Ovary (tissue), 9 donors: ENCODE results near the gene SNX7. TPM values are rescaled to one million over a fixed set of nuclear protein-coding genes. Genes with fewer than 3 reads are reported as not detected.

Experiments
- DNase-seq, 5 donors: peaks; one replicate each; pipeline ENCODE4 v3.0.0-alpha.2; 2019 to 2020
- H3K27ac ChIP-seq, 2 donors: fragments of 200-600 bp; one replicate each; pipeline versions ENCODE4 v1.5.1 to v1.8.0; 2019 to 2022
- H3K27me3 ChIP-seq: fragments of 200-600 bp; one replicate; pipeline ENCODE4 v1.8.0; 2022
- H3K36me3 ChIP-seq: fragments of 200-600 bp; sonication (generic); one replicate; pipeline ENCODE4 v1.5.1; 2019
- H3K4me1 ChIP-seq: one replicate; pipeline ENCODE4 v1.8.1; 2013; ENCODE audit warnings: mild to moderate bottlenecking, moderate library complexity; ENCODE audit not compliant: insufficient read depth
- H3K4me3 ChIP-seq: fragments of 200-600 bp; sonication (generic); one replicate; pipeline ENCODE4 v1.5.1; 2017
- H3K9me3 ChIP-seq, 2 donors: fragments of 200-600 bp in 1 of 2; sonication (generic) in 1 of 2; one replicate each; pipeline versions ENCODE4 v1.5.1 to v1.8.1; 2013 to 2019; ENCODE audit warnings: mild to moderate bottlenecking in 1 of 2, moderate library complexity in 1 of 2
- EP300 ChIP-seq: sonication (generic); formaldehyde crosslinking; IDR thresholded peaks from one replicate; pipeline ENCODE4 v1.6.1; 2017; ENCODE audit warnings: antibody characterized with exemption
- POLR2A ChIP-seq: fragments of 450-650 bp; IDR thresholded peaks from one replicate; pipeline ENCODE4 v1.6.1; 2017; ENCODE audit warnings: antibody characterized with exemption, mild to moderate bottlenecking, moderate library complexity
- WGBS, 3 donors: extraction: QIAGEN DNeasy Blood & Tissue Kit in 1 of 3; methylation state at CpG; one replicate each; pipeline versions ENCODE4 v1.1.5 to v1.1.7; 2013 to 2017; 5-methylcytosine and 5-hydroxymethylcytosine counted together
- intact Hi-C, 4 donors: fragments of 100-400 bp; cut with DNase I; formaldehyde crosslinking; loops; one replicate each; pipeline versions ENCODE4 v1.11.0 to v1.15.1; 2022 to 2023
- polyA plus RNA-seq, 2 donors: library from polyadenylated mRNA; stranded (reverse); fragments of 200-250 nt in 1 of 2; fragments of 350-450 nt in 1 of 2; fragmentation: Illumina TruSeq in 1 of 2; extraction: RNeasy Lipid Tissue Mini Kit (QIAGEN cat#74804) in 1 of 2; gene quantifications; one replicate each; pipeline ENCODE4 v1.2.3, GENCODE V29; 2013 to 2014
- total RNA-seq, 7 donors: library from RNA; depleted of rRNA in 2 of 7; stranded (reverse); fragments of >200 nt in 2 of 7; fragmentation: NEBNext Ultra II Directional in 3 of 7; extraction: Animal tissue kit (Norgen Biotek cat#: 25700) in 3 of 7; gene quantifications; one replicate each; pipeline versions ENCODE4 v1.1.0 to v1.2.4, GENCODE V29; 2016 to 2023
- TF ChIP-seq, protein P1 (sequence below), 3 donors: fragments of 450-650 bp in 2 of 3; fragments of 200-600 bp in 1 of 3; IDR thresholded peaks; one replicate each; pipeline versions ENCODE4 v1.5.1 to v1.8.0; 2016 to 2022; ENCODE audit warnings: antibody characterized with exemption in 3 of 3, mild to moderate bottlenecking in 1 of 3
- donor health status: DM: no; HTN: no; CAD: no; lungs with moderate emphysema.
- donor health status: DM: no; HTN: no; CAD: no.
- donor health status: Bipolar disorder and iron deficiency.
- donor health status: DM: yes; HTN: yes; CAD: no.
- donor health status: DM: no; HTN: no; CAD: no.
- donor health status: DM: yes; HTN: yes; CAD: no.

SNX7 gene
- total and polyA plus RNA-seq, 9 donors: 5.4 to 33.0 (median 11.7) TPM

DNA sequence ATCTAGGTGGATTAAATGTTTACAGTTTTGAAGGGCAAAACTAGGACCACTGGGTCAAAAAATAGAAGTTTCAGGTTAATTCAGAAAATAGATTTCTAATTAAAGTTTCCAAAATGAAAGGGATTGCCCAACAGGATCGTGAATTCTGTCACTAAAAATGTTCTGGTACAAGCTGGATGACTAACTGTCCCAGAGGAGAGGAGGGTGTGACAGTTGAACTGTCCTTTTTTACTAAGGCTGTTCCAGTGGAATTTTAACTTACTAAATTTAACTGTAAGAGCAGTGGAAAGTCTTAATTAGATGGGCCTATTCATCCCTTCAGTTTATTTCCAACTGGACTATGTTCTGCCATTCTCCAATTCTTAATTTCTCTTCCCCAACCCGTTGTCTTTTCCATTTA is 7.2 kb downstream of the SNX7 start:
- H3K27me3 ChIP-seq: no peaks in the 10 kb centered on the region
- intact Hi-C loops: no loop called here
- H3K36me3 ChIP-seq: no peaks in the 10 kb centered on the region
- no peaks in the 10 kb centered on the region for H3K4me1 ChIP-seq
- WGBS, 3 donors: 81 to 87% (median 83%) methylated on average over 2 of the region's 2 CpGs
- no peak overlapping the region for H3K4me3 ChIP-seq
- TF ChIP-seq POLR2A (no peak), EP300 (no peak)
- TF ChIP-seq, protein P1, sequence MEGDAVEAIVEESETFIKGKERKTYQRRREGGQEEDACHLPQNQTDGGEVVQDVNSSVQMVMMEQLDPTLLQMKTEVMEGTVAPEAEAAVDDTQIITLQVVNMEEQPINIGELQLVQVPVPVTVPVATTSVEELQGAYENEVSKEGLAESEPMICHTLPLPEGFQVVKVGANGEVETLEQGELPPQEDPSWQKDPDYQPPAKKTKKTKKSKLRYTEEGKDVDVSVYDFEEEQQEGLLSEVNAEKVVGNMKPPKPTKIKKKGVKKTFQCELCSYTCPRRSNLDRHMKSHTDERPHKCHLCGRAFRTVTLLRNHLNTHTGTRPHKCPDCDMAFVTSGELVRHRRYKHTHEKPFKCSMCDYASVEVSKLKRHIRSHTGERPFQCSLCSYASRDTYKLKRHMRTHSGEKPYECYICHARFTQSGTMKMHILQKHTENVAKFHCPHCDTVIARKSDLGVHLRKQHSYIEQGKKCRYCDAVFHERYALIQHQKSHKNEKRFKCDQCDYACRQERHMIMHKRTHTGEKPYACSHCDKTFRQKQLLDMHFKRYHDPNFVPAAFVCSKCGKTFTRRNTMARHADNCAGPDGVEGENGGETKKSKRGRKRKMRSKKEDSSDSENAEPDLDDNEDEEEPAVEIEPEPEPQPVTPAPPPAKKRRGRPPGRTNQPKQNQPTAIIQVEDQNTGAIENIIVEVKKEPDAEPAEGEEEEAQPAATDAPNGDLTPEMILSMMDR (IDR thresholded peaks at IDR 0.05): no peak
- no peak overlapping the region for H3K27ac ChIP-seq
- no peaks in the 10 kb centered on the region for H3K9me3 ChIP-seq
- no peak for DNase-seq

DNA sequence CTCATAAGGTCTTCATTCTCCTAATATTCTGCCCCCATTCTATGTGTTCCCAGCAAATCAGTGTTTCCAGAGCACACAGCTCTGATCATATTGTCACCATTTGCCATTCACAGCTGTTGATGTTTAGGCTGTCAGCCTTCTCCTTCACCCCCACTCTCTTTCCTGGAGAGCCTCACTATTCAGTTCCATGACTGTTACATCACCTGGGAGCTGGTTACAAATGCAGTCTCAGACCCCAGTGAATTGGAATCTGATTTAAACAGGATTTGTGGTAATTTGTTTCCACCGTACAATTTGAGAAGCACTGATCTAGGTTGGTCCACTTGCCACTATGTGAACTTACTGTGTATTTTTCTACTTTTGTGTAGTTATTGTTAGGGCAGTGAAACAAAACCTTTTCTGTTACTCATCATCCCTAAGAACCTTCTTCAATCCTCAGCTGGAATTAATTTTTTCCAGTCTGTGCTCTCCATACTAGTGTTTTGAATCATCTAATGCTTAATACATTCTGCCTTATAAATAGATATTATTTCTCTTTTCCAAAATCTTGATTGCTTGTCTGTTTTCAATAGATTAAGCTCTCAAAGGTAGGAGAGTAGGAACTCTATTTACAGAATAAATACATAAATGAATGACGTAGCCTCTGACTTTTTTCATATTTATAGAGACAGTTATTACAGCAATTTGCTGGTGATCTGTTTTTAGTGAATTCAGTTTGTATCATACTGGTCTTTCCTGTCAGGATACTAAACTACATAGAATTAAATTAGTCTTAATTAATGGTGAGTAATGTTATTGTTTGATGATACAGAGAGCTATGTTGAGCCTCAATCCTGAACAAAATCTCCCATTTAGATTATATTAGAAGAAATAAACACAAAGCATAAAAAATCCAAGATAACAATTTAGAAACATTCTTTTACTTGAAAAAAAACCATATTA is 8.1 kb downstream of the SNX7 start:
- H3K9me3 ChIP-seq: no peaks in the 10 kb centered on the region
- no peaks in the 10 kb centered on the region for H3K36me3 ChIP-seq
- H3K27ac ChIP-seq: no peak overlapping the region
- no peak for TF ChIP-seq POLR2A
- TF ChIP-seq, protein P1 (IDR thresholded peaks at IDR 0.05): no peak
- no peak for TF ChIP-seq EP300
- no peaks in the 10 kb centered on the region for H3K4me1 ChIP-seq
- DNase-seq: no peak
- 80 to 94% (median 85%) methylated on average over 2 of the region's 2 CpGs for WGBS, 3 donors
- intact Hi-C loops: no loop called here
- no peaks in the 10 kb centered on the region for H3K27me3 ChIP-seq
- H3K4me3 ChIP-seq: no peak overlapping the region

DNA sequence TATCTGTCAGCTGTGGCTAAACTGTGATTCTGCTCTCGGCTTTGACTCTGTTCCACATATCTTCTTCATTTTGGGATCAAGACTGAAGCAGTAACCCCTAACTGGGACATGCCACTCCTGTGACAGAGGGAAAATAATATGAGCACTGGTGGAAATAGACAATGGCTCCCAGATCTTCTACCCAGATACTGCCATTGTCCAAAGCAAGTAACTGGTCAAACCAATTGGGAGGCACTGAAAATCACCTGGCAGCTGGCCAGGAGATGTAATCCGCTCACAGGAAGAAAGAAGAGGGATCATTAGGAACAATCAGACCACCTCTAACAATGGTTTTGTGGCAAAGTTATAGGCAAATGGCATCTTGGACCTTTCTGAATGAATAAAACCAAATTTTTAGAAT is 10.7 kb downstream of the SNX7 start:
- Histone ChIP-seq H3K4me3 (no peak overlapping the region), H3K27ac (no peak overlapping the region), H3K9me3 (no peaks in the 10 kb centered on the region), H3K4me1 (no peaks in the 10 kb centered on the region), H3K27me3 (no peaks in the 10 kb centered on the region), H3K36me3 (no peaks in the 10 kb centered on the region)
- intact Hi-C loops: no loop called here
- 58 to 74% (median 62%) methylated on average over 2 of the region's 2 CpGs for WGBS, 3 donors
- TF ChIP-seq, protein P1 (IDR thresholded peaks at IDR 0.05): no peak
- no peak for TF ChIP-seq EP300
- no peak for TF ChIP-seq POLR2A
- no peak for DNase-seq

DNA sequence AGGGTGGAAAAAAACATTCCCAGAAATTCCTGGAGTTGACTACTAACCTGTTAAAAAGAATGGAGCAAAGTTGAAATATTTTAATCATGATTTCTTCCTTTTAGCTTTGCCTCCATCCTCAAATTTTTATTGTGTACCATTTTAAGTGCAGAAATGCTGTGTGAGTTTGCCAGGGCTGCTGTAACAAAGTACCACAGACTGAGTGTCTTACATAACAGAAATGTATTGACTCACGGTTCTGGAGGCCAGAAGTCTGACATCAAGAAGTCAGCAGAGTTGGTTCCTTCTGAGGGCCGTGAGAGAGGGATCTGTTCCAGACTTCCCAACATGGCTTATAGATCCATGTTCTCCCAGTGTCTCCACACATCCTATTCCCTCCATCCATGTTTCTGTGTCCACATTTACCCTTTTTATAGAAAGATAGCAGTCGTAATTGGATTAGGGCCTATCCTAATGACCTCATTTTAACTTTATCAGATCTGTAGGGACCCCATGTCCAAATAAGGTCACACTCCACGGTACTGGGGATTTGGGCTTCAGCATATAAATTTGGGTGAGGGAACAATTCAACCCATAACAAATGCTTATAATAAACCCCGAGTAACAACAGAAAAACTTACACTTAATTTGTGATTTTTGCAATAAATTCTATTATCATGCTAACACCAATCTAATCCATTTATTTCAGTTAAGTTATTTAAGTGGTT is 12.7 kb downstream of the SNX7 start:
- Histone ChIP-seq H3K4me1 (no peaks in the 10 kb centered on the region), H3K4me3 (no peak overlapping the region), H3K27ac (no peak overlapping the region), H3K27me3 (no peaks in the 10 kb centered on the region), H3K36me3 (no peaks in the 10 kb centered on the region), H3K9me3 (no peaks in the 10 kb centered on the region)
- 66 to 85% (median 83%) methylated on average over 5 of the region's 5 CpGs for WGBS, 3 donors
- TF ChIP-seq, protein P1 (IDR thresholded peaks at IDR 0.05): no peak
- TF ChIP-seq POLR2A (no peak), EP300 (no peak)
- intact Hi-C loops: no loop called here
- no peak for DNase-seq
